Measurements from ENCODE around the gene ELOA.

- TF ChIP-seq CTCF (conservative IDR thresholded peaks at IDR 0.05; ENCODE audit: low read depth in 2 of 2), result no peak
- no peak for TF ChIP-seq REST (IDR thresholded peaks at IDR 0.05; ENCODE audit: unreplicated experiment)
- no peak for TF ChIP-seq EZH2 (IDR thresholded peaks at IDR 0.05; ENCODE audit: low read depth, unreplicated experiment)
- no peak for TF ChIP-seq ZNF114 (CRISPR knock-in tag; IDR thresholded peaks at IDR 0.05)
Observed at GRCh38 chr1:23701310-23701709, 42.0 kb upstream of the ELOA start.
